GM03348 (cell line): ENCODE results near the gene TAX1BP1.
"Not testable (repeated sequence)": the region's sequence is repeated elsewhere in the genome, so short reads cannot be mapped to it uniquely, and the experiment has no call there.

Experiments
- DNase-seq: peaks from one replicate; pipeline ENCODE4 v3.0.0; 2012; ENCODE audit warnings: low spot score

Gene TAX1BP1

DNA sequence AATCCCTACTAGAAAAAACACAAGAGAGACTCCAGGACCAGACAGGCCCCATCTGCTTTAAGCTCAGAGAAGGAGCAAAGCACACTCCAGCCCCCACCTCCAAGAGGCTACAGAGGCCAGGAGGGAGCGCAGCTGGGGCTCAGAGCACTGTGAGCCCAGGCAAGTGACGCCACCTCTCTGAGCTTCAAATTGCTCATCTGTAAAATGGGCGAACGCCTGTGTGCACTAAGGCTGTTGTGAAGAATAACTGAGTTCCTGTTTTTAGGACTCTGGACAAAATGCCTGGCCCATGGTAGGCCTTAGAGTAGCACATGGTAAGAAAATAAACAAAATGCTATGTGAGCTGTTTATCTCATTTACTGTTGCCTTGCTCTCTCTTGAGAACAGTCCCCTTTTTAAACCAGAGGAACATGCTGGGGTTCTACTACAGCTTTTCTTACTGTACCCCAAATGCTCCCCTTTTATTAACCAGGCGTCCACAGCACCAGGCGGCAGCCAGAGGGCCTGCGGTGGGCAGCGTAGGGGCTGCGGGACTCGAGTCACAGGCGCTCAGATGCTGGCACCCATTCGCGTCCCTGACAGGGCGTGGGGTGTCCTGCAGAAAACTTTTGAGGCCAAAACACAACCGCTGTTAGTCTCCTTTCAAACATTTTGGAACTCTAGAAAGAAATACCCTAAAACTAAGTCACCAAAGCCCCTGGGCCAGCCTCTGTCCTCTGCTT is 103.8 kb downstream of the TAX1BP1 start:
- no peak for DNase-seq

DNA sequence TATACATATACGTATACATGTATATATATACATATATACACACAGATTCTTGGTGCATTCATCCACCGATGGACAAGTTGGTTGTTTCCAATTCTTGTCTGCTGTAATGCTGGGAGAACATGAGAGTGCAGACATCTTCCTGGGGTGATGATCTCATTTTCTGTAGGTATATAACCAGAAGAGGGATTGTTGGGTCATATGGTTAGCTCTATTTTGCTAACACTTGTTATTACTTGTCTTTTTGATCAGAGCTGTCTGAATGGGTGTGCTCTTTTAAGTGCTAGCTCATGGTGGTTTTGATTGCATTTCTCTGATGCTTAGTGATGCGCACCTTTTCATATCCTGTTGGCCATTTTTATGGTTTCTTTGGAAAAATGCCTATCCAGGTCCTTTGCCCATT is 106.4 kb downstream of the TAX1BP1 start:
- DNase-seq: no peak

DNA sequence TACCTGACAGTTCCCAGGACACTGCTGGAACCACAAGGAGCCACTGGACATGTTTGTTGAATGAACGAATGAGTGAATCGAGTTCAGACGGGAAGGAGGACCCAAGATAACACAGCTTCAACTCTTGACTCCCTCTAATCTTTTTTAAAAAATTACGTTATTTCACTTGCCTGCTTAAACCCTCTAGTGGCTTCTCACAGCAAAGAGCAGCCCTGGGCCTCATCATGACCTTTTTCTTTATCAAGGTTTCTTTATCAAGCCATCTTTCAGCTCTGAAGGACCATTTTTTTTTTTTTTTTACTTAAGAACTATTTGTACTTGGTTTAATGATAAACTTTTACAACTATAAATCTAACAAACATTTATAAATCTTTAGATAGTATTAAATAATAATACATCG is 110.6 kb downstream of the TAX1BP1 start:
- DNase-seq: no peak

DNA sequence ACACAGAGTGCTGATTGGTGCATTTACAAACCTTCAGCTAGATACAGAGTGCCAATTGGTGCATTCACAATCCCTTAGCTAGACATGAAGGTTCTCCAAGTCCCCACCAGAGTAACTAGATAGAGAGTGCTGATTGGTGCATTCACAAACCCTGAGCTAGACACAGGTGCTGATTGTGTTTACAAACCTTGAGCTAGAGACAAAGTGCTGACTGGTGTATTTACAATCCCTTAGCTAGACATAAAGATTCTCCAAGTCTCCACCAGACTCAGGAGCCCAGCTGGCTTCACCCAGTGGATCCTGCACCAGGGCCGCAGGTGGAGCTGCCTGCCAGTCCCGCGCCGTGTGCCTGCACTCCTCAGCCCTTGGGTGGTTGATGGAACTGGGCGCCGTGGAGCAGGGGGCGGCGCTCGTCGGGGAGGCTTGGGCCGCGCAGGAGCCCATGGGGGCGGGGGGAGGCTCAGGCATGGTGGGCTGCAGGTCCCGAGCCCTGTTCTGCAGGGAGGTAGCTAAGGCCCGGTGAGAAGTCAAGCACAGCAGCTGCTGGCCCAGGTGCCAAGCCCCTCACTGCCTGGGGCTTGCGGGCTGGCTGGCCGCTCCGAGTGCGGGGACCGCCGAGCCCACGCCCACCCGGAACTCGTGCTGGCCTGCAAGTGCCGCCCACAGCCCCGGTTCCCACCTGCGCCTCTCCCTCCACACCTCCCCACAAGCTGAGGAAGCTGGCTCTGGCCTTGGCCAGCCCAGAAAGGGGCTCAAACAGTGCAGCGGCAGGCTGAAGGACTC is 116.9 kb downstream of the TAX1BP1 start:
- not testable (repeated sequence) for DNase-seq

DNA sequence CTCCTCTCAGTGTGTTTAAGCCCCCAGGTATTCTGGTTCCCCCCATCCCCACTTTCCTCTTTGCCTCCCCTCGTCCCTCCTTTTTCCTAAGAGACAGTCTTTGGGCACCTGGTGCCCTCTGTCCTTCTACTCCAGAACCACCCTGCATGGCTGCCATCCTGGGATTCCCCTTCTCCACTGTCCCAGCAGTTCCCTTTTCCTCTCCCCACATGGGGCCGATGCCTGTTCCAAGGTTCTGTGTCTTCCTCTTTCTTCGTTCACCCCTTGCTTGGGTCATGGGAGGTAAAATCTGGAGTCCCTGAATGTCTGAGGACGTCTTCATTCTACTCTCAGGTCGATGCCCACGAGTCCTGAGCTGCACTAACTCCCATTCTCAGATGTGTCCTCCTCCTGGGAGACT is 120.8 kb downstream of the TAX1BP1 start:
- DNase-seq: no peak

DNA sequence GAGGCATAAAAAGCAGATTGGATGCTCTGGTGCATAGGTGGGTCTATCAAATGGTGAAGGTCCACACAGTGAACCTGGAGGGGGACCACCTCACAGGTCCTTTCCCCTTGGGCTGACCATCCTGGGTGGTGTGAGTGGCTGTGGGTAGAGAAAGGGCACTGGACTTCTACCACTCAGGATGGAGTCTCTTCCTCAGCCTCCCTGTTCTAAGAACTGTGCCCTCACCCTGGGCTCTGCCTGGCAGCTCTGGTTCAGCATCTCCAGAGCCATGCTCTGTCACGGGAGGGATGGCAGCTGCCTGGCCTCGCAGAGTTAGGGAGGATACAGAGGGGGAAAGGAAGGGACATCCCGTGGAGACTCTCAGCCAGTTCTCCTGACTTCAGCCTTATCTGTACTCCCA is 121.8 kb downstream of the TAX1BP1 start:
- DNase-seq: no peak

DNA sequence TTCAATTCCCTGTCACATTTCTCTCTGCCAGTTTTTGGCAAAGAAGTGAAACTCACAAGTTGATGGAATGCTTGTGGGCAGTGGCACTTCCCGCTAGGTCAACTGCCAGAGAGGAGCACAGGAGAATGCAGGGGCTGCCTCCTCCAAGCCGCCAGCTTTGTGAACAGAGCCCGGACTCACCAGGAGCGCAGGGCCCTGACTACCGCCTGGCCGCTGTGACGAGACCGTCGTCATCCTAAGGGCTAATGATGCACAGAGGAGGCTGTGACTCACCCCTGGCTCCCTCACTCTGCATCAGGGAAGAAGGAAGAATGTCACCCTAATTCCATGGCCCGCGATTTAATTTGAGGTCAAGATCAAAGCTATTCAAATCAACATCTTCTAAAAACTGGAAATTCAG is 123.9 kb downstream of the TAX1BP1 start:
- DNase-seq: no peak

DNA sequence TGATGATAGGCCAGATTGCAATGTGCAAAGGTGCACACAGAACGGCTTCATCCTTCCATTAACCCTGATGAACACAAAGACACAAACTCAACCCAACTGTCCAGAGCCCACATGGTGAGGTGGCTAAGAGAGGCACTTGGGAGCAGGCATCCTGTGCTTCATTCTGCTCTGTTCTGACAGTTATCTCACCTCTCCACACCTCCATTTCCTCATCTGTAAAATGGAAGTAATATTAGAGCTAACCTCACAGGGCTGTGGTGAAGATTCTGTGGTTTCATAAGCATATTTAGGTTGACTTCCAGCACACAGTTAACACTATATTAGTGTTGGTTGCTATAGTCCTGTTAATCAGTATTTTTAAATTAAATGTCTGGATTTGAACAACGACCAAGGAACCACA is 126.3 kb downstream of the TAX1BP1 start:
- DNase-seq: no peak

DNA sequence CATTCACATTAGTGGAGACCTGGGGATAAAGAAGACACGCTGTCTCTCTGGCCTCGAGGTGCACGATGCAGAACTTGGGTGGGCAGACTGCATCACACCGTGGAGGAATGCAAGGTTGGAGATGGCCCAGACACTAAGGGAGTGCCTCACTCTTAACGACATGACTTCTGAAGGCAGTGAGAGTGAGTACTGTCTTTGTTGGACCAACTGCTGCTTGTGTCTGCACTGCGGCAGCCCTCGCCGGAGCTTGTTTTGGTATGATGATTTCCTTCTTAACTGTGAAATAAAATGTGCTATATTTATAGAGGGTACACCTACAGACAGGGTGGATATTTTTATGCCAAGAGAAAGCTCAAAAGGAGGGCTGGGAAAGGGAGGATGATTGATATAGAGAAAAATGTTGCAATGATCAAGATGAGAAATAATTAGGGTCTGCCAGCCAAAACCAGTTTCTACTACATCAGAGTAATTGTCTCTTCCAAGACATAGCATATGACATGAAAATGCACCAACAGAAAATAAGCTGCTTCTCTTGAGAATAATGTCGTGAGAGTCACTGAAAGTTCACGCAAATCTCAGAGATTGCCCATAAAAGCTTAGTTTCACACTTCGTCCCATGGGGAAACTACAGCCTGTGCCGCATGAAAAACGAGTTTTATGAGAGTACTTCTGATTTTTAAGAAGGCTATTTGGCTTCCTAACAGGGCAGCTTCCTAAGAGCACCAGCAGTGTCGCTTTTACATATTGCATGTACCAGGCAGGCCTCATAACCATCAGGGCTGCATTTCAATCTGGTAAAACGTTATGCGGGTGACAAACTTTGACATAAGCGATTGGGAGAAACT is 127.1 kb downstream of the TAX1BP1 start:
- no peak for DNase-seq

DNA sequence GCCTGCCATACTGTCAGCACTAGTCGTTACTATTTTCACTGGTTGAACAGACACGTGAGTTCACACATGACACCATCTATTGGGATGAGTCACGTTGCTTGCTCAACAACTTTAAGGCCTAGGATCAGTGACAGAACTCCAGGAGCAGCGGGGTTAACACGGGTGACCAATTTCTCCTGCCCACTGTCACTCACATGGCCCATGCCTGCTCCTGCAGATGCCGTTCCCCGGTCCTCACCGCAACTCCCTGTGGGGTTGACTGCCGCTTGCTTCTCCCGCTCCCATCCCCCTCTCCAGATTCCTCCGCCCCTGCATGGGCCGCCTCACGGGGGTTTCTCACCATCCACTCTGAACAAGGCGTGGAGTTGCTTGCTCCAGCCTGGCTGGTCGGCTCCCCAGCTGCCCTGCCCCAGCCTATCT is 128.2 kb downstream of the TAX1BP1 start:
- DNase-seq: no peak

DNA sequence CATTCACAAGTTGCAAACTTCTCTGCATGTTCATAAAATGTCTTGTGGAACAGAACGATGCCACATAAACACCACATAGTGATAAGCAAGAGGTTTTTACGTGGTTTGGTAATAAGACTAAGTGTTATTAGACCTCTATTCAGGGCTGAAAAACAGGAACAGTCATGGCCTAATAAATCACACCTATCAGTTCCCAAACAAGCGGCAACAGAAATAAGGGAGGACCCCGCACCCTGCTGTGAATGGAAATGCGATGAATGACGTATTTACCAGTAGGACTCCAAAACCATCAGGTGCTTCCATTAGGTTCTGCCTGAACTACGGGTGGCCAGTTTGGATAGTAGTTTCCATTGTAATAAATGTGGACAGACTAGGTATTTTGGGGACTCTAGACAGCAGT is 129.1 kb downstream of the TAX1BP1 start:
- DNase-seq: no peak

DNA sequence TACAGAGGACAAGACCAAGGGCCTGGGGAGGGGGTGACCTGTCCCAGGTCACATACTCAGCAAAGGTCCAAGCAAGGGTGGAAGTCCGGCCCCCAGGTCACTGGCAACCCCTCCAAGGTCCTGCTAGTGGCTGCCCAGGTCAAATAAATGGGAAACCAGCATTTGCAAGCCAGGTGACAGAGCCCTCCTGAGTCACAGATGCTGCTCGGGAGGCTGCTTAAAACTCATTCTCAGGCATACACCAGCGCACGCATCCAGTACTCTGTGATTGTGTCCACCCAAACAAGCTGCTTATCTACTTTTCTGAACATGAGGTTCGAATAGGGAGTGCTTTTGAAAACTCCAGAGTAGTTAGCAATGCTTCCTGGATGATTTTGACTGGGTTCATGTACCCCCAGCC is 130.6 kb downstream of the TAX1BP1 start:
- DNase-seq: no peak

DNA sequence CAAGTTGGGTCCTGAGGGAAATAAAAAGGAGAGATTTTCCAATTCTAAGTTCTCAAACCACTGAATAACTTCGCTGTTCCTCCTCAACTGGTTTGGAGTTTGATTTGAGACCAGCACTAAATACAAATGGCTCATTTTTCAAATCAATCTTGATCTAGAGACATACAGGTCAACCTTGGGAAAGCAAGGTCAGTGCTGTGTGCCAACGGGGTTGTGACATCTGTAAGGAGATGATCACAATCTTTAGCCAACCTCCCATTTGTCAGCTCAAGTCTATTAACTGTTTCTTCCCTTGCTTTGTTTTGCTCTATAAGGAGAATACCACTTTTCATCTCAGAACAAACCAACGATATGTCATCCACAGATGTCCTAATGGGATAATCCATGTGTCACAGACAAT is 131.1 kb downstream of the TAX1BP1 start:
- no peak for DNase-seq

DNA sequence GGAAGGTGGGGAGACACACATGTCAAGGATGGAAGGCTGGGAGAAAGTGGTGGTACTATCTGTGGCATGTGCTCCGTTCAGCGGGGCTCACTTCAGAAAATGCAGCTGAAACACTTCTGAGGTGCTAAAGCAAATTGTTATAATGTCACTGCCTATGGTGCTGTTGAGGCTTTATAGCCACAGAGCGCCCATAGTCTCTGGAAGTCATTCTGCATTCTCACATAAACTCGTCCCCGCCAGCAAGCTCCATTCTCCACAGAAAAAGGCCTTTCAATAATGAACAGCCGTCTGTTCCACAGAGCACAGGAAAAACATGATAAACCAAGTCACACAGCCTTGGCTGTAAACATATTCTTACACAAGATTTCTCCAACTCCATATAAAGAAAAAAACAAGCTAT is 131.9 kb downstream of the TAX1BP1 start:
- no peak for DNase-seq

DNA sequence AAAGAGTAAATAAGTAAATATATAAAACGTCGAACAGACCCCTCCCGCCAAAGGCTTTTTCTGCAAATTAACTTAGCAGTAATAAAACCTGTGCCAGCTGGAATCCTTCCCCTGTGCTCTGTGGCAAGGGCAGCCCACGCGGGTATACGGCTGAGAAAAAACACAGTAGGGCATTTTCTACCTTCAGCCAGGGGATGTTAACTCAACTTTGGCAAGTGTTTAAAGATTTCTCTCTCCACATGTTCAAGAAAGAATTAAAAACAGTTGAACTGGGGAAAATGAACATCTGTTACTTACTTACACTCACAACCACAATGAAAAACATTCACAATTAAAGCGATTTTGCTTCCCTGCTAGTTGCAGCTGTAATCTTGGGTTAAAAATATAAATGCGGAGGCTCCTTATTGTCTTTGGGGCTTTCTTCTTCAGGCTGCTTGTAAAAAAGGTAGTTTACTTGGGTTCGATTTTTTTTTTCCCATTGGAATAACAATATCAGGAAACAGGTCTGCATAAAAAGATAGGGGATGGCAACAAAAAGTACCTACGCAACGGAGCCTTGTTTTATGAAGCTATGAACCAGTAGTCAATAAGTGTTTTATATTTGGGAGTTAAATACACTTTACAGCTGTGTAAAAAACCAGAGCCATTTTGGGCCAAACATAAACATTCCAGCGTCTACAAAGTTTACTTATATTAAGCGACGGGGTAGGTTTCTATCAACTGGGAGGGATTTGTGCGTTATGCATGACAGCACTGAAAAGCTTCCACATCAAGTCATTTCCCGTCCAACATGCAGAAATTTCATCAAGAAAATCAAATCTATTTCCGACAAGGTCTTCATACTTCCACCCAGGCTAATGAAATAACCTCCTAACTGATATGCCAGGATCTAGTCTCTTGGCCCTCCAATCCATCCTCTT is 132.7 kb downstream of the TAX1BP1 start:
- DNase-seq: peak; percentile 28

DNA sequence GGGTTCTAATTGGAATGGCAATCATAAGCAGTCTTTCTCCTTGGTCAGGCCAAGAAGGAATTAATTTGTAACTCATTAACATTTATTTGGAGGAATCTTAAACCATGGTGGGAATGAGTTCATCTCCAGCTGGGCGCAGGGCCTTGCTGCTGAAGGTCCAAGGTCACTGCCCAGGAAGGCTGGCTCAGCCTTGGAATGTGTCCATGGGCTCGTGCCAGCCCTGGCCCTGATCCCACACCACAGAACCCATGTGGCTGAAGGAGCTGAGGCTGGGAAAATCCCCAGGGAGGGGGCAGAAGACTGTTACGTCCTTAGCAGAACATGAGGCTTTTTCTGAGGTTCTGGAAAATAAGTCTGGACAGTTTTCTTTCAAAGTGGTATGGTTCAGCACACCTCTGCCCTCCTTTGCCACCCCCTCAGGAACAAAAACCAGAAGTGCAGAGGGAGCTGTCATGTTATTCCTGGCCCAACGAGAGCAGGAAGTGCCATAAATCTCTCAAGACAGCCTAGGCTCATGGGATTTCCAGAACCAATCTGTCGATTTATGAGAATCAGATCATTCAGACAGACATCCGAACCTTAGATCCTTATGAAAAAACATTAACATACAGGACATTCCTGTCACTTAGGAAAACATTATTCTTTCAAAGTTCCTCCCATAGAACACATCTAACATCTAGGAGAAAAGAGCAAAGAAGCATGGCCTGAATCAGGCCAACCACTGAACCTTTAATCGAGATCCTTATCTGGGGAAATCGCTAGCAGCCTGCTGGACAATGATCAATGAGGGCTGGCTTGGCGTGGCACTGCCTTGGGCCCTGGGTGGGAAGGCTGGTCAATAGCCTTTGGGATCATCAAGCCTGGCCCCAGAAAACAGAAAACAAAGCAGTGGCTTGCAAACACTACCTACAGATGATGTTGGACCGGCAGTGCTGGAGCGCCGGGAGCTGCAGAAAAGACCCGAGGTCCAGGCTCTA is 134.3 kb downstream of the TAX1BP1 start:
- DNase-seq: peak; percentile 48

DNA sequence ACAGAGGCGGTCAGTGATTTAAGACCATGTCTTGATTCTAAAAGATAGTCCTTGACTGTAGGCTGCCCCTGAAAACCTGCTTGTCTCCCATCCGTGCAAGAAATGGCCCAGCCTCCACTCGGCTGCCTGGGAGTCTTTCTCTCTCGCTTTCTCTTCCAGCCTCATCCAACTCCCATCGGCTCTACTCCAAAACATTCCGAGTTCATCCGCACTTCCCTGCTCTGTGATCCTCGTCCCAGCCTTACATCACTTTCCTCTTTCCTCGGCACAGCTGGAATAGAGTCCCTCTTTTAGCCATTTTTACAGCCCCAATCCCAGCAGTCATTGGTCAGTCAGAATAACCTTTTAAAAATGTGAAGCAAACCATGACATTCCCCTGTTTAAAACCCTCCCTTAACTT is 135.1 kb downstream of the TAX1BP1 start:
- no peak for DNase-seq

DNA sequence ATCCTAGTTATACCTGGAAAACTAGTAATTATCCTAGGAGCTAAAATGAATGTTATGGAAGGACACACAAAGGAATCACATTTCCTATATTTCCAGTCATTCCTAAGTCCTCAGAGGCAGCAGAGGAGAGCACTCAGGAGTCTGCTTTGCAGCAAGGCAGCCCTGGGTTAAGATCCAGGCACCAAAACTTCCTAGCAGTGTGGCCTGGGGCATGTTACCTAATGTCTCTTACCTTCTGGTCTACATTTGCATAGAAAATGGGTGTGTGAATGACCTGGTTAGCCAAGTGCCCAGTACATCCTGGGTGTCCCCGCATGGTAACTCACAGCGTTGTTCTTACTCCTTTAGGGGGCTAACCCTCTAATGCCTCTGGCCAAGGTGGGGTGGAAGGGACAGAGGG is 135.9 kb downstream of the TAX1BP1 start:
- no peak for DNase-seq

DNA sequence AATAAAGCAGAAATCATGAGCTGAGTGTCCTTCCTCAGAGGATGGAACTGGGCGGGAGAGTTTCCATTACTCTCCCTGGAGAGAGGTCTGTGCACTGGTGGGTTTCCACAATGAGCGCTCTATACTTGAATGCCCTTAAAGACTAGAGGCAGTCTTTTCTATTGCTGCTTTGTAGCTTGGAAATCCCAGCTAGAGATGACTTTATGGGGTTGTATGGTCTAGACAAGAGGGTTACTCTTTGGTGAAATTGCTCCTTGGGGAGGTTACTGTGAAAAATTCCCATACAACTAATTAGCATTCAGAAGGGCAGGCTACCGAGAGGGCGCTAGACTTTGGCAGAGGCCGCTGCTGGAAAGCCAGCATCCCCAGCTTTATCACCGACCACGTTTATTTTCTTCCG is 136.8 kb downstream of the TAX1BP1 start:
- DNase-seq: no peak
